Calu3 (cell line): ENCODE results near the gene SUPT4H1. TPM values are rescaled to one million over a fixed set of nuclear protein-coding genes. Genes with fewer than 3 reads are reported as not detected.

Source experiments
- Bru-seq: library from RNA; stranded (reverse); fragments of 400-500 nt; gene quantifications from one replicate; lab custom pipeline; 2021; lab: Mats Ljungman, UMichigan
- BruChase-seq, 2 experiments: library from RNA; stranded (reverse); fragments of 400-500 nt; gene quantifications; one replicate each; lab custom pipeline; 2021; lab: Mats Ljungman, UMichigan
- BruUV-seq: library from RNA; stranded (reverse); fragments of 400-500 nt; replicated peaks from 2 replicates; lab custom pipeline; 2021; lab: Mats Ljungman, UMichigan
- CTCF ChIA-PET: fragments of 300-600 bp; sonication (Branson Sonifier 250); formaldehyde crosslinking; loops from one replicate; lab custom pipeline; 2022; ENCODE audit warnings: antibody characterized with exemption; lab: Charles Lee
- DNase-seq: peaks from one replicate; pipeline ENCODE4 v3.0.0; 2022
- H3K27ac Mint-ChIP-seq: one replicate; pipeline ENCODE4 v1.8.0; 2022; ENCODE audit warnings: mixed read lengths; ENCODE audit not compliant: unreplicated experiment
- H3K27me3 Mint-ChIP-seq: one replicate; pipeline ENCODE4 v1.8.0; 2022; ENCODE audit warnings: mixed read lengths; ENCODE audit not compliant: unreplicated experiment
- H3K36me3 Mint-ChIP-seq: one replicate; pipeline ENCODE4 v1.8.0; 2022; ENCODE audit warnings: mild to moderate bottlenecking, moderate library complexity, mixed read lengths; ENCODE audit not compliant: insufficient read depth, unreplicated experiment
- H3K4me1 Mint-ChIP-seq: one replicate; pipeline ENCODE4 v1.8.0; 2022; ENCODE audit warnings: mild to moderate bottlenecking, low read depth, mixed read lengths; ENCODE audit not compliant: unreplicated experiment
- H3K4me3 Mint-ChIP-seq: one replicate; pipeline ENCODE4 v1.8.0; 2022; ENCODE audit warnings: mild to moderate bottlenecking, low read depth, moderate library complexity, mixed read lengths; ENCODE audit not compliant: unreplicated experiment
- H3K9me3 Mint-ChIP-seq: one replicate; pipeline ENCODE4 v1.8.0; 2022; ENCODE audit warnings: low read depth, mixed read lengths; ENCODE audit not compliant: unreplicated experiment
- intact Hi-C: fragments of 100-400 bp; cut with micrococcal nuclease; formaldehyde crosslinking; loops from one replicate; pipeline ENCODE4 v1.10.0; 2022; ENCODE audit not compliant: unreplicated experiment
- long read RNA-seq: library from polyadenylated mRNA; stranded (forward); transcript quantifications from one replicate; pipeline ENCODE4 v2.0.0, GENCODE V29; 2022
- total RNA-seq: library from RNA; stranded (reverse); gene quantifications from 2 replicates; pipeline ENCODE4 v1.2.3, GENCODE V29; 2022
- TF ChIP-seq, protein P1 (sequence below): fragments of 200-600 bp; IDR thresholded peaks from one replicate; pipeline ENCODE4 v1.8.0; 2022; ENCODE audit warnings: antibody characterized with exemption; ENCODE audit not compliant: unreplicated experiment

Gene SUPT4H1
- total RNA-seq (40.3 and 46.7 TPM in 2 replicates), Bru-seq, nascent RNA (percentile 57 among the genes with signal in this experiment), BruChase-seq, experiment 1, labeled RNA remaining after a 6-hour chase (percentile 91 among the genes with signal in this experiment), BruChase-seq, experiment 2, labeled RNA remaining after a 2-hour chase (percentile 86 among the genes with signal in this experiment)
- long read RNA-seq, transcript SUPT4H1-201 (5 exons, 1,489 nt): major isoform, 8 of 11 reads
- long read RNA-seq, partial matches to known transcripts: 0 of 11 reads
- long read RNA-seq, other reads (novel, unspliced or antisense): 1 of 11 reads

DNA sequence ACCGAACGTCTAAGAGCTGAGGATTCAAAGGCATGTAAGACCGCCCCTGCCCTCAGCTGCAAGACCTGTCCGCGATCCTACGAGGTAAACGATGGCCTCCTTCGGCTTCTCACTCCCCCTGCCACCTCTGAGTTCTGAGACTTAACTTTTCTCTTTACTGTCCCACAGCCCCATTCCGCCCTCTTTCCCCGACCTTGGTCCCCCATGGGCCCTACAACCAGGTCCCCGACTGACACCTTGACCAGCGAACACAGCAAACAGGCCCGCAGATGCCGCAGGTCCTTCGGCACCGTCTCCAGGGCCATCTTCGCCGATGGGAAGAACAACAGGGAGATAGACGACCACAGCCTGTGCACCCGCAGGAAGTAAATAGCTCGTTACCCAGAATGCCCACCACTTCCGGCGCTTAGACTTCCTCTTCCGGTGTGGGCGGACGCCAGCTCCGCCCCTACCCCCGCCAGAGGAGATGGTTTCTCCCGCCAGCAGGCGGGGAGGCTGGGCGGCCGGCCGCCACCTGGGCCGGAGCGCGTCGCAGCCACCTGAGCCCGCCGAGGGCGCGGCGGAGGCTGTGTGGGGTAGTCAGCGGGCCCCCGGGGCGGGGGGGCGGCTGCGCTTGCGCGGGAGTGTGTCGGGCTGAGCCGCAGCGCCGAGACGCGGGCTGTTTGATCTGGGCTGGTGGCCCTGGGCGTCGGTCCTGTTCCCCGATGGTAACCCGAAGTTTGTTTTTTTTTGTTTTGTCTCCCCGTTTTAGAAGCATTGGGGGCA is at the start of gene SUPT4H1:
Gene SUPT4H1 (minus strand): TSS at position 371 of the 765 bp plus-strand sequence. CDS start 66 bp downstream, at position 305.
- H3K36me3 Mint-ChIP-seq: peaks cover 29% of the 10 kb centered on the region
- peak within 1 kb of the TSS; percentile 93 for H3K27ac Mint-ChIP-seq
- CTCF ChIA-PET: interaction anchor here (0.6 to 3.0 kb wide), 7 partner anchors 11 to 84 kb away, joined by 3 to 36 read pairs (median 5); partner anchors contain the start of genes RNF43 and TSPOAP1
- TF ChIP-seq, protein P1, sequence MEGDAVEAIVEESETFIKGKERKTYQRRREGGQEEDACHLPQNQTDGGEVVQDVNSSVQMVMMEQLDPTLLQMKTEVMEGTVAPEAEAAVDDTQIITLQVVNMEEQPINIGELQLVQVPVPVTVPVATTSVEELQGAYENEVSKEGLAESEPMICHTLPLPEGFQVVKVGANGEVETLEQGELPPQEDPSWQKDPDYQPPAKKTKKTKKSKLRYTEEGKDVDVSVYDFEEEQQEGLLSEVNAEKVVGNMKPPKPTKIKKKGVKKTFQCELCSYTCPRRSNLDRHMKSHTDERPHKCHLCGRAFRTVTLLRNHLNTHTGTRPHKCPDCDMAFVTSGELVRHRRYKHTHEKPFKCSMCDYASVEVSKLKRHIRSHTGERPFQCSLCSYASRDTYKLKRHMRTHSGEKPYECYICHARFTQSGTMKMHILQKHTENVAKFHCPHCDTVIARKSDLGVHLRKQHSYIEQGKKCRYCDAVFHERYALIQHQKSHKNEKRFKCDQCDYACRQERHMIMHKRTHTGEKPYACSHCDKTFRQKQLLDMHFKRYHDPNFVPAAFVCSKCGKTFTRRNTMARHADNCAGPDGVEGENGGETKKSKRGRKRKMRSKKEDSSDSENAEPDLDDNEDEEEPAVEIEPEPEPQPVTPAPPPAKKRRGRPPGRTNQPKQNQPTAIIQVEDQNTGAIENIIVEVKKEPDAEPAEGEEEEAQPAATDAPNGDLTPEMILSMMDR: no peak
- H3K9me3 Mint-ChIP-seq: no peaks in the 10 kb centered on the region
- intact Hi-C loops: loop anchor here (2.0 to 5.0 kb wide), 2 partner anchors 40 to 65 kb away; partner anchors contain the start of gene RNF43
- BruUV-seq: no TSS peak
- peak; percentile 85 for DNase-seq
- H3K27me3 Mint-ChIP-seq: no peaks in the 10 kb centered on the region
- peaks cover 8% of the 10 kb centered on the region for H3K4me1 Mint-ChIP-seq
- peak within 1 kb of the TSS; percentile 99 for H3K4me3 Mint-ChIP-seq

DNA sequence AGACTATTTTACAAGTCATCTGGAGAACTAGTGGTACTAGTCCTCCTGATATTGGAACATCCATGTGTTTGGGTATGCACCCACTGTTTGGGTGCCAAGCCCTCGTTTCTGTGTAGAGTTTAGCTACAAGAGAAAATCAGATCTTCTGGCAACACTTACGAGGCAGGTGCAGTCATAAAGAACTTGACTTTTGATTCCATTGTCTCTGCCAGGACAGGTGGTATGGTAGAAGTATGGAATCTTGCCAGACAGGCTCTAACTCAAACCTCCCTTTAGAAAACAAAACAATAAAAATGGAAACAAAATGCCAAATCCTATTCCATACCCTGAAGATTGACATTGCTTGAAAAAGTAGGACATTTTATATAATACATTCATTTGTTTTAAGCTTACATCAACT is 49.3 kb upstream of the SUPT4H1 start:
- H3K27ac Mint-ChIP-seq: no peak overlapping the region
- intact Hi-C loops: loop anchor here (2.0 kb wide), 1 partner anchor 16 kb away; the partner anchor contains the start of gene RNF43
- no peaks in the 10 kb centered on the region for H3K36me3 Mint-ChIP-seq
- BruUV-seq: no TSS peak
- H3K9me3 Mint-ChIP-seq: no peaks in the 10 kb centered on the region
- CTCF ChIA-PET: no interaction called here
- DNase-seq: no peak
- no peak overlapping the region for H3K4me3 Mint-ChIP-seq
- no peaks in the 10 kb centered on the region for H3K27me3 Mint-ChIP-seq
- TF ChIP-seq, protein P1: no peak
- peaks cover 30% of the 10 kb centered on the region for H3K4me1 Mint-ChIP-seq

DNA sequence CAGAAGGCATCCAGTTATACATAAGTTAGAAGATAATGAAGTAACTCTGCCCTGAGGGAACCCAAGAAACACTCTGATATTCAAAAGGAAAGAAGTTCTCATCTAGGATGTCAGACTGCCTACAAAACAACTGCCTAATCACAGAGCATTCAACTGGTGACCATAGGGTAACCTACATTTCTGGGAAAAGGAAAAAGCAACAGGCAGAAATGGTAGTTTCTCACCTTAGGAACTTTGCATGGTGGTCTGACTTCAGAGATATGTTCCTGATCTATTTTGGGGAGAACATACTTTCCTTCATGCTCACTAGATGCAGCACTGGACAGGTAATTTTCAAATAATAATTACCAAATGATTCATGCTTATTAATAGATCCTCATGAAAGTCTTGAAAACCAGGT is 48.8 kb upstream of the SUPT4H1 start:
- CTCF ChIA-PET: no interaction called here
- H3K9me3 Mint-ChIP-seq: no peaks in the 10 kb centered on the region
- H3K36me3 Mint-ChIP-seq: no peaks in the 10 kb centered on the region
- intact Hi-C loops: loop anchor here (2.0 kb wide), 1 partner anchor 16 kb away; the partner anchor contains the start of gene RNF43
- H3K27ac Mint-ChIP-seq: no peak overlapping the region
- no TSS peak for BruUV-seq
- H3K4me1 Mint-ChIP-seq: peaks cover 30% of the 10 kb centered on the region
- TF ChIP-seq, protein P1: no peak
- no peak for DNase-seq
- H3K27me3 Mint-ChIP-seq: no peaks in the 10 kb centered on the region
- H3K4me3 Mint-ChIP-seq: no peak overlapping the region

DNA sequence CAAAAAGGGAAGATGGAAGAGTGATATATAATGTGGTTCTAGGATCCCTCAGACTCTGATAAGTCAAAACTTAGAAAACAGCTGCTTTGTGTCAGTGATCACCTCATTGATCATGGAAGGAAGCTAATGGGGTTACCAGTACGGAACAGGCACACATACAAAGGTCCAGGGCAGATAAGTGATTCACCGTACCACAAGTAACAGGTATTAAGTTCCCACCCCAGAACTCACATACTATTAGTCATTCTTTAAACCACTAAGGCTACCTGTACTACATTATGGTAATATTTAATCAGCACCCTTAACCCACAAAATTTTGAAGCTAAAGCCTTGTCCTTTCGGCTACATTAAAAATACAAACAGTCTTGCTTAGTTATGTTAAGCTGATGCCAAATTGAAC is 48.0 kb upstream of the SUPT4H1 start:
- H3K36me3 Mint-ChIP-seq: no peaks in the 10 kb centered on the region
- TF ChIP-seq, protein P1: no peak
- peaks cover 30% of the 10 kb centered on the region for H3K4me1 Mint-ChIP-seq
- BruUV-seq: no TSS peak
- no peaks in the 10 kb centered on the region for H3K27me3 Mint-ChIP-seq
- intact Hi-C loops: loop anchor here (2.0 kb wide), 1 partner anchor 17 kb away; the partner anchor contains the start of gene RNF43
- DNase-seq: no peak
- CTCF ChIA-PET: interaction anchor here (1.0 kb wide), 1 partner anchor 17 kb away, joined by 6 read pairs; the partner anchor contains the start of gene RNF43
- no peak overlapping the region for H3K27ac Mint-ChIP-seq
- no peaks in the 10 kb centered on the region for H3K9me3 Mint-ChIP-seq
- no peak overlapping the region for H3K4me3 Mint-ChIP-seq
